Measurements from ENCODE around the gene STXBP6. TPM values are rescaled to one million over a fixed set of nuclear protein-coding genes. Genes with fewer than 3 reads are reported as not detected.
A peak's percentile ranks its signal among the peaks of the same experiment; 100 is the strongest.

STXBP6 gene
- total RNA-seq, 4 donors from 2014 or later: 7.1 to 16.8 (median 8.9) TPM

DNA sequence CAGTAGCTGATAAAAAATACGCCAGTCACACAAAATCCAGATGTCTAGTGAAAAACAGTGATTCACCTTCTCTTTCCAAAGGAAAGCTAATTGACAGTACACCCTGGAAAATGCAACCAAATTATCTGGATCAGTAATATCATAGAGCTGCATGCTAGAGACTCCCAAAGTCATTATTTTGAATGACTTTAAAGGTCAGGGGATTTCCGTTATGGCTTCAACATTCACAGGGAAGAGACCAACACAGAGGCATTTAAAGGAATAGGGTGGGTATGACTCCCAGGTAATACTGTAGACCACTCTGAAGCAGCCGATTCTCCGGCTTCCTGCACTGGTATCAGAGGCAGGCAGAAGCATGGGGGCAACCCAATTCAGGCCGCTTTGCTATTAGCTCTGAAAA lies 190.4 kb downstream of the STXBP6 start:
- no peak for TF ChIP-seq EP300 (IDR thresholded peaks at IDR 0.05; ENCODE audit: low read depth)
- TF ChIP-seq, protein P1, sequence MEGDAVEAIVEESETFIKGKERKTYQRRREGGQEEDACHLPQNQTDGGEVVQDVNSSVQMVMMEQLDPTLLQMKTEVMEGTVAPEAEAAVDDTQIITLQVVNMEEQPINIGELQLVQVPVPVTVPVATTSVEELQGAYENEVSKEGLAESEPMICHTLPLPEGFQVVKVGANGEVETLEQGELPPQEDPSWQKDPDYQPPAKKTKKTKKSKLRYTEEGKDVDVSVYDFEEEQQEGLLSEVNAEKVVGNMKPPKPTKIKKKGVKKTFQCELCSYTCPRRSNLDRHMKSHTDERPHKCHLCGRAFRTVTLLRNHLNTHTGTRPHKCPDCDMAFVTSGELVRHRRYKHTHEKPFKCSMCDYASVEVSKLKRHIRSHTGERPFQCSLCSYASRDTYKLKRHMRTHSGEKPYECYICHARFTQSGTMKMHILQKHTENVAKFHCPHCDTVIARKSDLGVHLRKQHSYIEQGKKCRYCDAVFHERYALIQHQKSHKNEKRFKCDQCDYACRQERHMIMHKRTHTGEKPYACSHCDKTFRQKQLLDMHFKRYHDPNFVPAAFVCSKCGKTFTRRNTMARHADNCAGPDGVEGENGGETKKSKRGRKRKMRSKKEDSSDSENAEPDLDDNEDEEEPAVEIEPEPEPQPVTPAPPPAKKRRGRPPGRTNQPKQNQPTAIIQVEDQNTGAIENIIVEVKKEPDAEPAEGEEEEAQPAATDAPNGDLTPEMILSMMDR (IDR thresholded peaks at IDR 0.05): no peak
- TF ChIP-seq POLR2A (IDR thresholded peaks at IDR 0.05): no peak
- no peak for TF ChIP-seq POLR2AphosphoS5 (IDR thresholded peaks at IDR 0.05)
- Histone ChIP-seq H3K27ac (no peak overlapping the region), H3K4me1 (peaks cover 0 to 49% (median 16%) of the 10 kb centered on the region in 4 donors), H3K4me3 (no peak overlapping the region), H3K9me3 (no peaks in the 10 kb centered on the region), H3K27me3 (no peaks in the 10 kb centered on the region), H3K36me3 (no peaks in the 10 kb centered on the region)
- intact Hi-C loops (cut with DNase I; ENCODE audit: low total_unique reads) (no loop called here), in situ Hi-C loops (cut with MboI; ENCODE audit: low pct_ligation_motif_present in 1 of 4, low pct_unique_long_range_greater_than_20kb in 1 of 4, low sequenced_read_pairs in 3 of 4) (no loop called here)
- WGBS, 2 donors (ENCODE audit: low coverage in 1 of 2): 71 to 81% methylated on average over 4 to 5 of the region's 5 CpGs
- no peak for DNase-seq

DNA sequence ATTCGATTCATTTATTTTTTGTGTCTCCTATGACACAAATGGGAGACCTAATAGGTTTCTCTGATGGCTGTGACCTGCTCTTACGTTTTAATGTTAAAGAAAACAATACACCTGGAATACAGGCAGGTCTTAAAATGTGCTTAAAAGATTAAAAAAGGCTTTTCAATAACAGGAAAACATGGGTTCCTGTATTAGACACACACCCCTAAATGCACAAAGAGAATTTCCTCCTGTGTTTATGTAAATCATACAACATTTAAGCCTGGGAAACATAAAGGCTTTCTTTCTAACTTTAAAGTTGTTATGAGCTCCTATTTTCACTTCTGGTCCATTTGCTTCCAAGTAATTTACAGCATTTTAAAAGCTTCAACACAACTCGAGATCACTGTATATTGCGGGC lies 191.3 kb downstream of the STXBP6 start:
- no peak for TF ChIP-seq POLR2AphosphoS5 (IDR thresholded peaks at IDR 0.05)
- Histone ChIP-seq H3K9me3 (no peaks in the 10 kb centered on the region), H3K4me3 (no peak overlapping the region), H3K27me3 (no peaks in the 10 kb centered on the region), H3K36me3 (no peaks in the 10 kb centered on the region), H3K27ac (no peak overlapping the region), H3K4me1 (peaks cover 0 to 47% (median 14%) of the 10 kb centered on the region in 4 donors)
- intact Hi-C loops (cut with DNase I; ENCODE audit: low total_unique reads) (no loop called here), in situ Hi-C loops (cut with MboI; ENCODE audit: low pct_ligation_motif_present in 1 of 4, low pct_unique_long_range_greater_than_20kb in 1 of 4, low sequenced_read_pairs in 3 of 4) (no loop called here)
- 75 to 79% methylated on average over 4 of the region's 4 CpGs for WGBS, 2 donors (ENCODE audit: low coverage in 1 of 2)
- no peak for DNase-seq

DNA sequence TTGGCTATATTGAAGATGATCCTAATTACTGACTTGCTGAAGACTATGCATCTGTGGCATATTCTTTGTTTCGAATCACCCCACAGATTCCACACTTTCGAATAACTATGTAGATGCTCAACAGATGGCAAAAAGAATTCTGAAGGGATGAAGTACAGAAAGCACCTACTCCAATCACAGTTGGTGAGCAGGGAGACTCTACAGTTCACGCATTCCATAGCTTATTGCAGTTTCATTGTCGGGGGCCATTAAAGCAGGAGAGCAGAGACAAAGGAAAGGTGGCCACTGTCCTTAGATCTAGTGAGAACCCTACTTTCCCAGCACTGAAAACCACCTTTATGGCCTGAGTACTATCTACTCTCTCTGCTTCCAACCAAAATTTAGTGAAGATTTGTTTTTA lies 191.9 kb downstream of the STXBP6 start:
- Histone ChIP-seq H3K4me1 (peaks cover 0 to 45% (median 11%) of the 10 kb centered on the region in 4 donors), H3K4me3 (no peak overlapping the region), H3K27ac (no peak overlapping the region), H3K36me3 (no peaks in the 10 kb centered on the region), H3K27me3 (no peaks in the 10 kb centered on the region), H3K9me3 (no peaks in the 10 kb centered on the region)
- in situ Hi-C loops (cut with MboI; ENCODE audit: low pct_ligation_motif_present in 1 of 4, low pct_unique_long_range_greater_than_20kb in 1 of 4, low sequenced_read_pairs in 3 of 4) (no loop called here), intact Hi-C loops (cut with DNase I; ENCODE audit: low total_unique reads) (no loop called here)
- no peak for DNase-seq
- TF ChIP-seq POLR2AphosphoS5 (IDR thresholded peaks at IDR 0.05): no peak
- TF ChIP-seq, protein P1 (IDR thresholded peaks at IDR 0.05): no peak
- TF ChIP-seq POLR2A (IDR thresholded peaks at IDR 0.05): no peak
- TF ChIP-seq EP300 (IDR thresholded peaks at IDR 0.05; ENCODE audit: low read depth): no peak
- WGBS, 2 donors (ENCODE audit: low coverage in 1 of 2): 87 to 88% methylated on average over 4 of the region's 4 CpGs

DNA sequence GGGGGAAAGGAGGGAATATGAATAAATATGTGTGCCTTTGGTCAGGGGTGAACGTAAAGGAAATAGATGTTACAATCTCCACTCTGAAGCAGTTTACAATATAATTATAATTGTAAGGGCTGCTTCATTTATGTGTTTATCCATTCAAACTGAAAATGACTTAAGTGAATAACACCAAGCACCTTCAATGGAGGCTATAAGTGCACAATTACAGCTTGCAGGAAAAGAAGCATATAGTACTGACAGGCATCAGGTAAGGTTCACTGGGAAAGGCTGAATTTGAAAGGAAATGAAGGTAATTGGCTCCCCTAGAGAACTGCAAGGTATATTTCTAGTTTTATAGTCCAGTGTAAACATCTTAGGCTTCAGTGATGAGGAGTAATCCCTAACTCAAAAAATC lies 192.7 kb downstream of the STXBP6 start:
- intact Hi-C loops (cut with DNase I; ENCODE audit: low total_unique reads): no loop called here
- WGBS, 2 donors (ENCODE audit: low coverage in 1 of 2): 47 to 50% methylated on average over 1 of the region's 1 CpG
- H3K9me3 ChIP-seq: no peaks in the 10 kb centered on the region
- H3K4me3 ChIP-seq: no peak overlapping the region
- no peak for DNase-seq
- TF ChIP-seq EP300 (IDR thresholded peaks at IDR 0.05; ENCODE audit: low read depth) (no peak), POLR2AphosphoS5 (IDR thresholded peaks at IDR 0.05) (no peak), POLR2A (IDR thresholded peaks at IDR 0.05) (no peak)
- TF ChIP-seq, protein P1 (IDR thresholded peaks at IDR 0.05): no peak
- in situ Hi-C loops (cut with MboI; ENCODE audit: low pct_ligation_motif_present in 1 of 4, low pct_unique_long_range_greater_than_20kb in 1 of 4, low sequenced_read_pairs in 3 of 4): no loop called here
- no peaks in the 10 kb centered on the region for H3K27me3 ChIP-seq
- no peaks in the 10 kb centered on the region for H3K36me3 ChIP-seq
- H3K4me1 ChIP-seq: peaks cover 0 to 51% (median 14%) of the 10 kb centered on the region in 4 donors
- no peak overlapping the region for H3K27ac ChIP-seq

DNA sequence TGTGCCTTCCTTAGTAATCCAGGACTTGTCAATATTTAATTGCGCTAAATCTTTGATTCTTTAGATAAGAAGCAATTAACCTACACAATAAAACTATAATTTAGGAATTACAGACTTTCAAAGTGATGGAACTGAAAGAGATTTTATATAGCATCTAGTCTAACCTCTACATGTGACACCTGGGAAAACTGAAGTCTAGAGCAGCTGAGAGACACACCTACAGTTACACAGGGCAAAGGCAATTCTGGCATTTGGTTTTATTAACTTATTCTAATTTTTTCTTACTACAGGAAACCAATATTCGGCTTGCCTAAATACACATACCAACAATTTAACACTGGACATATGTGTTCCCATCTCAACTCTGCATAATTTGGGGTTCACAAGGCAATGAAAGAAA lies 196.5 kb downstream of the STXBP6 start:
- DNase-seq: no peak
- no peaks in the 10 kb centered on the region for H3K27me3 ChIP-seq
- no peaks in the 10 kb centered on the region for H3K9me3 ChIP-seq
- H3K36me3 ChIP-seq: no peaks in the 10 kb centered on the region
- intact Hi-C loops (cut with DNase I; ENCODE audit: low total_unique reads) (no loop called here), in situ Hi-C loops (cut with MboI; ENCODE audit: low pct_ligation_motif_present in 1 of 4, low pct_unique_long_range_greater_than_20kb in 1 of 4, low sequenced_read_pairs in 3 of 4) (no loop called here)
- peak overlapping the region; percentile 20 to 46 (median 32) for H3K27ac ChIP-seq
- H3K4me1 ChIP-seq: peaks cover 0 to 43% (median 16%) of the 10 kb centered on the region in 4 donors
- no peak overlapping the region for H3K4me3 ChIP-seq
- TF ChIP-seq EP300 (IDR thresholded peaks at IDR 0.05; ENCODE audit: low read depth): no peak
- WGBS, 2 donors (ENCODE audit: low coverage in 1 of 2): 39 to 57% methylated on average over 2 of the region's 2 CpGs
